OCI-LY1 (cell line): ENCODE measurements around the gene TAX1BP1.
A peak's percentile ranks its signal among the peaks of the same experiment; 100 is the strongest.

Experiments used
- H2AFZ ChIP-seq: fragments of 200-600 bp; sonication (generic), shearing (Covaris generic); 2 replicates; pipeline ENCODE4 v1.6.0; 2014; ENCODE audit warnings: antibody characterized with exemption, mild to moderate bottlenecking, low read length
- H3F3A ChIP-seq: fragments of 200-600 bp; sonication (generic), shearing (Covaris generic); 2 replicates; pipeline ENCODE4 v1.6.0; 2014; ENCODE audit warnings: mild to moderate bottlenecking, antibody characterized with exemption, low read length, moderate library complexity; ENCODE audit not compliant: insufficient read depth
- H3K27ac ChIP-seq: fragments of 200-600 bp; sonication (generic); 2 replicates; pipeline ENCODE4 v1.5.1; 2014; ENCODE audit warnings: low read length, mixed run types, mild to moderate bottlenecking, low read depth; ENCODE audit not compliant: poor library complexity, severe bottlenecking
- H3K27me3 ChIP-seq: fragments of 200-600 bp; sonication (generic); 2 replicates; pipeline ENCODE4 v1.6.0; 2014; ENCODE audit warnings: antibody characterized with exemption, mild to moderate bottlenecking, low read length, moderate library complexity; ENCODE audit not compliant: insufficient read depth
- H3K36me3 ChIP-seq: fragments of 200-600 bp; sonication (generic); 2 replicates; pipeline ENCODE4 v1.6.1; 2014; ENCODE audit warnings: mild to moderate bottlenecking, antibody characterized with exemption, low read length, moderate library complexity, mixed read lengths; ENCODE audit not compliant: insufficient read depth
- H3K4me1 ChIP-seq: fragments of 200-600 bp; sonication (generic); 2 replicates; pipeline ENCODE4 v1.5.1; 2014; ENCODE audit warnings: mild to moderate bottlenecking, low read length, moderate library complexity; ENCODE audit not compliant: insufficient read depth, severe bottlenecking
- H3K4me2 ChIP-seq: fragments of 200-600 bp; sonication (generic), shearing (Covaris generic); 2 replicates; pipeline ENCODE4 v1.6.1; 2014; ENCODE audit warnings: low read length
- H3K4me3 ChIP-seq: fragments of 200-600 bp; sonication (generic); 2 replicates; pipeline ENCODE4 v1.5.1; 2014; ENCODE audit warnings: low read length, low read depth, mild to moderate bottlenecking, mixed read lengths; ENCODE audit not compliant: poor library complexity, severe bottlenecking
- H3K79me2 ChIP-seq: fragments of 200-600 bp; shearing (Covaris generic); 2 replicates; pipeline ENCODE4 v1.6.1; 2016; ENCODE audit warnings: mixed run types, low read length, mixed read lengths; ENCODE audit not compliant: insufficient read depth
- H3K9ac ChIP-seq: fragments of 200-600 bp; sonication (generic), shearing (Covaris generic); 2 replicates; pipeline ENCODE4 v1.6.1; 2014; ENCODE audit warnings: mild to moderate bottlenecking, low read length, mixed read lengths
- H3K9me2 ChIP-seq: fragments of 200-600 bp; sonication (generic), shearing (Covaris generic); 2 replicates; pipeline ENCODE4 v1.6.1; 2014; ENCODE audit warnings: low read depth, mild to moderate bottlenecking, low read length, mixed read lengths
- H3K9me3 ChIP-seq: fragments of 200-600 bp; shearing (Covaris generic); 2 replicates; pipeline ENCODE4 v1.6.1; 2014; ENCODE audit warnings: low read length, mixed read lengths
- H4K20me1 ChIP-seq: fragments of 200-600 bp; sonication (generic), shearing (Covaris generic); 2 replicates; pipeline ENCODE4 v1.6.0; 2016; ENCODE audit warnings: mild to moderate bottlenecking, low read length; ENCODE audit not compliant: insufficient read depth
- CTCF ChIP-seq: fragments of 200-600 bp; sonication (generic), shearing (Covaris generic); IDR thresholded peaks from 2 replicates; pipeline ENCODE4 v1.5.1; 2017; ENCODE audit warnings: mild to moderate bottlenecking, antibody characterized with exemption, low read length, moderate library complexity, mixed read lengths
- EZH2 ChIP-seq: fragments of 200-600 bp; sonication (generic), shearing (Covaris generic); IDR thresholded peaks from 2 replicates; pipeline ENCODE4 v1.8.0; 2017; ENCODE audit warnings: borderline replicate concordance, mixed run types, mild to moderate bottlenecking, antibody characterized with exemption, low read length, moderate library complexity, mixed read lengths

The TAX1BP1 gene

GRCh38 chr7:27842851-27843250 is 102.9 kb downstream of the TAX1BP1 start:
- Histone ChIP-seq H3K9me3 (no peaks in the 10 kb centered on the region), H2AFZ (no peak overlapping the region), H4K20me1 (no peaks in the 10 kb centered on the region), H3K4me1 (peaks cover 17% of the 10 kb centered on the region), H3F3A (no peaks in the 10 kb centered on the region), H3K27ac (no peak overlapping the region), H3K4me2 (no peak overlapping the region), H3K4me3 (no peak overlapping the region), H3K9me2 (no peaks in the 10 kb centered on the region), H3K36me3 (peaks cover 4% of the 10 kb centered on the region; the same call in 1 of the 2 replicates), H3K27me3 (no peaks in the 10 kb centered on the region), H3K79me2 (no peaks in the 10 kb centered on the region), H3K9ac (no peak overlapping the region)
- TF ChIP-seq CTCF (no peak), EZH2 (no peak)

GRCh38 chr7:27843584-27844305 is 103.8 kb downstream of the TAX1BP1 start:
- H3K9me2 ChIP-seq: no peaks in the 10 kb centered on the region
- TF ChIP-seq CTCF (0 out of 2 replicates have a peak, but pooled peaks have one; percentile 4), EZH2 (no peak)
- H3K27me3 ChIP-seq: no peaks in the 10 kb centered on the region
- no peak overlapping the region for H3K27ac ChIP-seq
- no peaks in the 10 kb centered on the region for H3K36me3 ChIP-seq
- H3K4me1 ChIP-seq: peaks cover 17% of the 10 kb centered on the region
- H3K9ac ChIP-seq: no peak overlapping the region
- H3F3A ChIP-seq: no peaks in the 10 kb centered on the region
- no peaks in the 10 kb centered on the region for H3K9me3 ChIP-seq
- no peak overlapping the region for H3K4me2 ChIP-seq
- no peaks in the 10 kb centered on the region for H3K79me2 ChIP-seq
- no peaks in the 10 kb centered on the region for H4K20me1 ChIP-seq
- no peak overlapping the region for H2AFZ ChIP-seq
- H3K4me3 ChIP-seq: no peak overlapping the region

GRCh38 chr7:27846388-27846787 is 106.4 kb downstream of the TAX1BP1 start:
- Histone ChIP-seq H3K9me3 (no peaks in the 10 kb centered on the region), H3K9ac (no peak overlapping the region), H3K27me3 (no peaks in the 10 kb centered on the region), H3K79me2 (no peaks in the 10 kb centered on the region), H3K4me1 (peaks cover 11% of the 10 kb centered on the region), H4K20me1 (no peaks in the 10 kb centered on the region), H3K4me2 (no peak overlapping the region), H2AFZ (no peak overlapping the region), H3K36me3 (no peaks in the 10 kb centered on the region), H3F3A (no peaks in the 10 kb centered on the region), H3K9me2 (no peaks in the 10 kb centered on the region), H3K27ac (no peak overlapping the region), H3K4me3 (no peak overlapping the region)
- no peak for TF ChIP-seq CTCF
- TF ChIP-seq EZH2: no peak
